OCI-M2 (cell line): ENCODE data around the gene ZNF729.
"Not testable (repeated sequence)": the region's sequence is repeated elsewhere in the genome, so short reads cannot be mapped to it uniquely, and the experiment has no call there.

Source experiments
- DNase-seq: peaks from one replicate; lab custom pipeline; 2025; ENCODE audit not compliant: unreplicated experiment; lab: John Stamatoyannopoulos, UW

The ZNF729 gene

GRCh38 chr19:22286151-22286810 lies at the start of gene ZNF729:
Gene ZNF729, plus strand, starts transcription at chr19:22286441. Its CDS starts 85 bp downstream, at chr19:22286526.
- no peak for DNase-seq

GRCh38 chr19:22256856-22257255 lies 29.4 kb upstream of the ZNF729 start:
- DNase-seq = no peak

- DNase-seq = no peak
These were observed 28.9 kb upstream of the ZNF729 start for GRCh38 chr19:22257381-22257780.

GRCh38 chr19:22257916-22258315 lies 28.3 kb upstream of the ZNF729 start:
- DNase-seq = no peak

- DNase-seq = no peak
These were observed 25.7 kb upstream of the ZNF729 start for GRCh38 chr19:22260499-22260898.

- DNase-seq = no peak
These were observed 24.6 kb upstream of the ZNF729 start for GRCh38 chr19:22261596-22261995.

GRCh38 chr19:22263121-22263520 lies 23.1 kb upstream of the ZNF729 start:
- DNase-seq = no peak

GRCh38 chr19:22321554-22321953 lies 35.3 kb downstream of the ZNF729 start:
- DNase-seq = not testable (repeated sequence)

GRCh38 chr19:22326219-22326618 lies 40.0 kb downstream of the ZNF729 start:
- DNase-seq = no peak

- no peak for DNase-seq
These were observed 41.1 kb downstream of the ZNF729 start for GRCh38 chr19:22327321-22327720.

GRCh38 chr19:22331521-22331920 lies 45.3 kb downstream of the ZNF729 start:
- no peak for DNase-seq

GRCh38 chr19:22332924-22333323 lies 46.7 kb downstream of the ZNF729 start:
- DNase-seq = no peak

GRCh38 chr19:22335716-22336115 lies 49.5 kb downstream of the ZNF729 start:
- no peak for DNase-seq

GRCh38 chr19:22354665-22355064 lies 68.4 kb downstream of the ZNF729 start:
- DNase-seq = no peak
